ENCODE measurements around the gene ARMC6. TPM values are rescaled to one million over a fixed set of nuclear protein-coding genes. Genes with fewer than 3 reads are reported as not detected.
A peak's percentile ranks its signal among the peaks of the same experiment; 100 is the strongest.

The ARMC6 gene
- polyA plus RNA-seq (2012; ENCODE audit: low read depth, missing spikeins) = 20.0 TPM

DNA sequence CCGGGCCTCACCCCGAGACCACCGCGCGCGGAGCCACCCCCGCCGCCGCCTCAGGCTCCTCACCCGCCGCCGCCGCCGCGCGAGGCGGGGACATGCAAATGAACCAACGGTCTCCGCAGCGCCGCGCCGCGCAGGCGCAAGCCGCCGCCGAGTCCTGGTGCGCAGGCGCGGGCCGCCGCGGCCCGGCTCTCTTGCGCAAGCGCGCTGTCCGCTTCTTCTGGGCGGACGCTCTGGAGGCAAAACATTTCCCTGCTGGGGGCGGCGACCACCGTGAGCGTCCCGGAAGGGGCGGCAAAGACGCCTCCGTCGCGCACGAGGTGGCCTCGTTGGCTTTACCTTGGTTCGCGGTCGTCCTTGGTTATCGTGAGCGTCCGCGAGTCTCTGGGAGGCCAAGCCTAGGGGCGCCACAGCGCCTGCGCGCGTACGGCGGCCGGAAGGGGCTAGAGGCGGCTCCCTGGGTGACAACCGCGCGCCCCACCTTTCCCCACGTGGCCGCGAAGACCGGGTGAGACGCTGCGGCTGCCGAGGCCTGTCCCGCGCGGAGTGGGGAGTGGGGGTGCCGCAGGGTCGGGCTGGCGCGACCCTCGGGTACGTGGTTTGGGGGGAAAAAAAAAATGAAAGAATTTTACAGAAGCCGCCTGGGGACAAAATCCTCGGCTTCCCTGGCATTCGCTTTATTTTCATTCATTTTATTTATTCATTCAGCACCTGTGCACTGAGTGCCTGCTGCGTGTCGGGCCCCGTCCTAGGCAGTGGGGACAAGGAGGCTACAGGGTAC lies at the start of gene ARMC6, which contains the start of gene SUGP2:
TSS of gene ARMC6 (plus strand) at position 178 of the 778 bp plus-strand sequence. CDS start 607 bp downstream, outside the sequence.
TSS of gene SUGP2 (minus strand) at position 92 of the 778 bp plus-strand sequence. CDS start 2,446 bp downstream, outside the sequence.
- FAIRE-seq (peak; percentile 89), DNase-seq (ENCODE audit: insufficient read length, low spot score) (peak; percentile 95)
- TF ChIP-seq POLR2A (IDR thresholded peaks at IDR 0.05; ENCODE audit: low read depth, low read length) = peak; percentile 46
- no peak for TF ChIP-seq SPI1 (IDR thresholded peaks at IDR 0.05; ENCODE audit: low read depth, low read length)
- TF ChIP-seq TAF1 (IDR thresholded peaks at IDR 0.05; ENCODE audit: low read depth, low read length) = 0 out of 2 replicates have a peak, but pooled peaks have one; percentile 12
- TF ChIP-seq PAX5 (IDR thresholded peaks at IDR 0.05; ENCODE audit: insufficient read depth, low read length, severe bottlenecking) = no peak
- TF ChIP-seq POU2F2 (IDR thresholded peaks at IDR 0.05; ENCODE audit: low read depth, low read length) = peak; percentile 76
- TF ChIP-seq POLR2AphosphoS5 (IDR thresholded peaks at IDR 0.05; ENCODE audit: low read depth, low read length) = peak; percentile 61

DNA sequence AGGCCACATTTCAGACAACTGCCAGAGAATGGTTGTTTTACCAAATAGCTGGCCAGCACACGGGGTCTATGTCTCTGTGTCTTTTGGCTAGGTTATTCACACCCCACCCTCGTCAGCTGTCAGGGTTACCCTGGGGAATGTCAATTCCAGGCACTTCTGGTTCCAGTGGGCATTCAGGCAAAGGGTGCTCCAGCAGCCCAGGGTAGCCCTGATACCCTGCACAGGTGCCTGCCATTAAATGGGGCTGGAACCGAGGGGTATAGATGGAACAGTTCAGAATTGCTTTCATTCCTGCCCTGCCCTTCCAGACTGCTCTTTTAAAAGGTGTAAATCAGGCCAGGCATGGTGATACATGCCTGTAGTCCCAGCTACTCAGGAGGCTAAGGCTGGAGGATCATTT lies 49.2 kb upstream of the ARMC6 start:
- FAIRE-seq (no peak), DNase-seq (ENCODE audit: insufficient read length, low spot score) (no peak)
- no peak for TF ChIP-seq SPI1 (IDR thresholded peaks at IDR 0.05; ENCODE audit: low read depth, low read length)
- TF ChIP-seq POU2F2 (IDR thresholded peaks at IDR 0.05; ENCODE audit: low read depth, low read length) = no peak
- TF ChIP-seq PAX5 (IDR thresholded peaks at IDR 0.05; ENCODE audit: insufficient read depth, low read length, severe bottlenecking) = no peak
- no peak for TF ChIP-seq POLR2A (IDR thresholded peaks at IDR 0.05; ENCODE audit: low read depth, low read length)
- TF ChIP-seq TAF1 (IDR thresholded peaks at IDR 0.05; ENCODE audit: low read depth, low read length) = no peak
- no peak for TF ChIP-seq POLR2AphosphoS5 (IDR thresholded peaks at IDR 0.05; ENCODE audit: low read depth, low read length)

DNA sequence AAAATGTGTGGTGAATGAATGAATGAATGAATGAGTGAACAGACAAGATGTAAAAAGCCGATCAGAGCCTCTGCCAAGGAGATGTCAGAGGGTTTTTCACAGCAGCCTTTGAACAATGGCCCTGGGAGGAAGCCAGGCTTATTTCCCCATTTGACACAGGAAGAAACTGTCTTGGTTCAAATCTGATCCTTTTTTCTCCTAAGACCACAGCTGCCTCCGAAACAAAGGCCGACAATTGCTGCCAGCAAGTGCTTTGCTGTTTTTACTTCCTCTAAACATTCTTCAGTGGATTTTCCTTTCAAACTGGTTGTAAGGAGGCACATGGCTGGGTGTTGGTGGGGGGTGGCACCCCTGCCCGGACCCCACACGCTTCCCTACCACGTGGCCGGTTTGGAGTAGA lies 48.1 kb upstream of the ARMC6 start:
- FAIRE-seq (no peak), DNase-seq (ENCODE audit: insufficient read length, low spot score) (no peak)
- TF ChIP-seq POU2F2 (IDR thresholded peaks at IDR 0.05; ENCODE audit: low read depth, low read length) (no peak), TAF1 (IDR thresholded peaks at IDR 0.05; ENCODE audit: low read depth, low read length) (no peak), POLR2A (IDR thresholded peaks at IDR 0.05; ENCODE audit: low read depth, low read length) (no peak), SPI1 (IDR thresholded peaks at IDR 0.05; ENCODE audit: low read depth, low read length) (no peak), POLR2AphosphoS5 (IDR thresholded peaks at IDR 0.05; ENCODE audit: low read depth, low read length) (no peak), PAX5 (IDR thresholded peaks at IDR 0.05; ENCODE audit: insufficient read depth, low read length, severe bottlenecking) (no peak)

DNA sequence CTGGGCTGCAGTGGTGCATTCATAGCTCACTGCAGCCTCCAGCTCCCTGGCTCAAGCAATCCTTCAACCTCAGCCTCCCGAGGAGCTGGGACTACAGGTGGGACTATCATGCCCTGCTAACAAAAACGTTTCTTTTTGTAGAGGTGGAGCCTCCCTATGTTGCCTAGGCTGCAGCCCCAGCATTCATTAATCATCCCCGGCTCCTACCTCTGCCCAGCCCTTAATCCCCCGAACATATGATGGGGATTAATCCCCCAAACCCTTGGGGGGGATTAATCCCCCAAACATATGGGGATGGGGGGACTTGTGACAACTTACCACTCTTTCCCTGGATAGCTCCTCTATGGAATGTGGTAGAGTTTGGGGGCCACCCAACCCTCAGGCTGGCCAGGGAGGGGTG lies 45.9 kb upstream of the ARMC6 start:
- no peak for TF ChIP-seq POLR2A (IDR thresholded peaks at IDR 0.05; ENCODE audit: low read depth, low read length)
- TF ChIP-seq TAF1 (IDR thresholded peaks at IDR 0.05; ENCODE audit: low read depth, low read length) = no peak
- no peak for TF ChIP-seq POLR2AphosphoS5 (IDR thresholded peaks at IDR 0.05; ENCODE audit: low read depth, low read length)
- TF ChIP-seq PAX5 (IDR thresholded peaks at IDR 0.05; ENCODE audit: insufficient read depth, low read length, severe bottlenecking) = no peak
- TF ChIP-seq SPI1 (IDR thresholded peaks at IDR 0.05; ENCODE audit: low read depth, low read length) = no peak
- no peak for TF ChIP-seq POU2F2 (IDR thresholded peaks at IDR 0.05; ENCODE audit: low read depth, low read length)
- FAIRE-seq = no peak
- DNase-seq (ENCODE audit: insufficient read length, low spot score) = no peak

DNA sequence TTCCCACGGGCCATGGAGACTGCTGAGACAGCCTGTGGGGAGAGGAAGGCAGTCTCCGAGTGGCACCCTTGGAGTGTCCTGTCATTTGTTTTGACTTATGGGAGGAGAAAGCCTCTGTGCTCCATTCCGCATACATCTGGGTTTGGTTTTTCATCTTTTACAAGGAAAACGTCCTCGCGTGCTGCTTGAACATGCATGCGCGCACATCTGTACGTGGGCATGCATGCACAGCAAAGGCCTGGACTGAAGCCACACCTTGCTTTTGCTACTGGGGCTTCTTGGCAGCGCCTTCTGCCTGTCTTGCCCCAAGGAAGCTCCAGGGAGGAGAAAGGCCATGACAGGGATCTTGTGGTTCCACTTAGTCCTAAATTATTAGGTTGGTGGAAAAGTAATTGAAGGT lies 44.1 kb upstream of the ARMC6 start:
- DNase-seq (ENCODE audit: insufficient read length, low spot score) (no peak), FAIRE-seq (no peak)
- no peak for TF ChIP-seq POLR2A (IDR thresholded peaks at IDR 0.05; ENCODE audit: low read depth, low read length)
- no peak for TF ChIP-seq TAF1 (IDR thresholded peaks at IDR 0.05; ENCODE audit: low read depth, low read length)
- TF ChIP-seq PAX5 (IDR thresholded peaks at IDR 0.05; ENCODE audit: insufficient read depth, low read length, severe bottlenecking) = no peak
- TF ChIP-seq POLR2AphosphoS5 (IDR thresholded peaks at IDR 0.05; ENCODE audit: low read depth, low read length) = no peak
- no peak for TF ChIP-seq POU2F2 (IDR thresholded peaks at IDR 0.05; ENCODE audit: low read depth, low read length)
- TF ChIP-seq SPI1 (IDR thresholded peaks at IDR 0.05; ENCODE audit: low read depth, low read length) = no peak

DNA sequence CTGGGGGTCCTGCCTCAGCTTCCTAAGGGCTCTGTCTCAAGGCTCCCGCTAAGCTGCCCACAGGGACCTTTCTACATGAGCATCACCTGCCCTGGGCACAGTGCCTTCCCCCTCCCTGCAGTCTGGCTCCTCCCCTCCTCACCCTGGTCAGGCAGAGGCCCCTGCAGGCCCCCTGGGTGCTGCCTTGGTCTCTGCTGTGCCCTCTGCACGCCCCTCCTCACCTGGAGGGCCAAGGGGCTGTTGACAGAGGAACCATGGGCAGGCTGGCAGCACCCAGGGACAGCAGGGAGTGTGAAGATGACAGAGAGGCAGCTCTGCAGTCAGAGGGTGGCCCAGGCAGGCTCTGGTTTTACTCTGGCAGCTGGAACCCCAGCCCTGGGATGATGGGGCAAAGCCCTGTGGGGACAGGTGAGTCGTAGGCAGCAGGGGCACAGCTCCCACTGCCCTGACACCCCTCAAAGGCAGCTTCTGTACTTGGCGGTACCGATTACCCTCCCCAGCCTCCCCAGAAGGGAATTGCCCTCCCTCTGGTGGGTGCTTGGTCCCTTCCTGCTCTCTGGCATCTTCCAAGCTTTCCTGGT lies 43.2 kb upstream of the ARMC6 start:
- TF ChIP-seq TAF1 (IDR thresholded peaks at IDR 0.05; ENCODE audit: low read depth, low read length) (no peak), PAX5 (IDR thresholded peaks at IDR 0.05; ENCODE audit: insufficient read depth, low read length, severe bottlenecking) (no peak), POLR2AphosphoS5 (IDR thresholded peaks at IDR 0.05; ENCODE audit: low read depth, low read length) (peak; percentile 50; the same call in 1 of the 2 replicates)
- FAIRE-seq = no peak
- DNase-seq (ENCODE audit: insufficient read length, low spot score) = no peak

DNA sequence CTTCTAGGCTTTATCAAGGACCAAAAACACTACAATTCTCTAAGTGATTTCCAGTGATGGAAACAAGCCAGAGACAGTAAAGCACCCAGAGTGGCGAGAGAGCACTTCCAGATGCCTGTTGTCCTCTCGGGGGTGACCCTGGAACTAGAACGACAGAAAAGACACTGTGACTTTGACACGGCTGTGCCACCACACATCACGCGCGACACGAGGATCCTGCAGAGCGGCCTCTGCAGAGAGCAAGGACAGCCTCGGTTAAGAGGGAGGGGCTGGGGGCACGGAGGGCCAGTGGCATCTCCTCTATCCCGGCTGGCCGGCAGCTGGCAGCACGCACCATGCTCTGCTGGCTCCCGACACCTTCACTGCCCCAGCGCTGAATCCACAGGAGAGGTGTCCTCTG lies 42.4 kb upstream of the ARMC6 start:
- FAIRE-seq = no peak
- DNase-seq (ENCODE audit: insufficient read length, low spot score) = no peak
- TF ChIP-seq PAX5 (IDR thresholded peaks at IDR 0.05; ENCODE audit: insufficient read depth, low read length, severe bottlenecking) (no peak), POLR2AphosphoS5 (IDR thresholded peaks at IDR 0.05; ENCODE audit: low read depth, low read length) (no peak), SPI1 (IDR thresholded peaks at IDR 0.05; ENCODE audit: low read depth, low read length) (no peak), POU2F2 (IDR thresholded peaks at IDR 0.05; ENCODE audit: low read depth, low read length) (no peak), POLR2A (IDR thresholded peaks at IDR 0.05; ENCODE audit: low read depth, low read length) (no peak), TAF1 (IDR thresholded peaks at IDR 0.05; ENCODE audit: low read depth, low read length) (no peak)

DNA sequence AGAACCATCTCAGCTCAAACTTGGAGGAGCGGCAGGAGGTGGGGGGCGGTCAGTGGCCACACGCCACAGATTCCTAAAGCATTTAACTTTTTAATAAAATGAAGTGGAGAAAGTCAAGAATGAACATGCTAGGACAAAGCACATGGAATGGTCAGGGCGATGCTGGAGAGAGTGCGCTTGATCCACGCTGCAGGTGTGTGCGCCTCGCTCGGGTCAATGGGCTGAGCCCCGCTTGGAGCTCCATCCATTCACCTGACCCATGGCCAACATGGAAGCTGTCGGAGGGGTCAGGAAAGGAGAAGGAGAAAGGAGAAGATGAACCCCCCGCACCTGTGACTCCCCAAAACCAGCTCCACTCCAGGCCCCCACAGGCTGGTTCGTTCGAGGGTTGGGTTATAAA lies 41.9 kb upstream of the ARMC6 start:
- no peak for DNase-seq (ENCODE audit: insufficient read length, low spot score)
- FAIRE-seq = no peak
- TF ChIP-seq POLR2A (IDR thresholded peaks at IDR 0.05; ENCODE audit: low read depth, low read length) (no peak), POU2F2 (IDR thresholded peaks at IDR 0.05; ENCODE audit: low read depth, low read length) (no peak), POLR2AphosphoS5 (IDR thresholded peaks at IDR 0.05; ENCODE audit: low read depth, low read length) (no peak), PAX5 (IDR thresholded peaks at IDR 0.05; ENCODE audit: insufficient read depth, low read length, severe bottlenecking) (no peak), TAF1 (IDR thresholded peaks at IDR 0.05; ENCODE audit: low read depth, low read length) (no peak), SPI1 (IDR thresholded peaks at IDR 0.05; ENCODE audit: low read depth, low read length) (no peak)

DNA sequence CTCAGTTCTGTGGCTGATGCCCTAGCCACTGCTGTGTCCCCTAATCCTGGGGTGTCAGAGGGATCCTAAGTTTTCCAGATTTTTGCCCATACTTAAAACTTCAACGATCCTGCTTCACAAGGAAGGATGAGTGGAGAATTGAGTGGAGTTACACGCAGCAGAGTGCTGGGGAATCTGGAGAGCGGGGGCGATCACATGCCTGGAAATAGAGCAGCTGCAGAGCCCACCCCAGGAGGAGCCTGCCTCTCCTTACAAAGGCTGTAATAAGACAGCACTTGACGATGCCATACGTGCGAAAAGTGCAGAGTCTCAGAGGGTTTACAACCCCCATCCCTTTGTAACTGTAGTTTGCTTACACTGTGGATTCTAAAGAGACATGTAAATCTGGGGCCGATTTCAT lies 40.7 kb upstream of the ARMC6 start:
- no peak for FAIRE-seq
- TF ChIP-seq POLR2A (IDR thresholded peaks at IDR 0.05; ENCODE audit: low read depth, low read length) (no peak), TAF1 (IDR thresholded peaks at IDR 0.05; ENCODE audit: low read depth, low read length) (no peak), POU2F2 (IDR thresholded peaks at IDR 0.05; ENCODE audit: low read depth, low read length) (no peak), SPI1 (IDR thresholded peaks at IDR 0.05; ENCODE audit: low read depth, low read length) (no peak), POLR2AphosphoS5 (IDR thresholded peaks at IDR 0.05; ENCODE audit: low read depth, low read length) (no peak), PAX5 (IDR thresholded peaks at IDR 0.05; ENCODE audit: insufficient read depth, low read length, severe bottlenecking) (no peak)
- DNase-seq (ENCODE audit: insufficient read length, low spot score) = no peak

Data from GM12891 (cell line).